BLaER1 treated with 17β-estradiol and CSF1 and Interleukin-3, amounts not matched to agents 10 nM and 100 nM (cell line): ENCODE data around the gene SYTL2.
A peak's percentile ranks its signal among the peaks of the same experiment; 100 is the strongest.

ENCODE experiments used
- H3K27ac ChIP-seq, 11 experiments: shearing (Covaris generic); formaldehyde crosslinking; 2 replicates each; pipeline ENCODE4 v1.8.1; 2022
- H3K27me3 ChIP-seq, 11 experiments: shearing (Covaris generic); formaldehyde crosslinking; 2 replicates each; pipeline ENCODE4 v1.8.1; 2022
- H3K36me3 ChIP-seq, 11 experiments: shearing (Covaris generic); formaldehyde crosslinking; 2 replicates each; pipeline ENCODE4 v1.8.1; 2022
- H3K4me1 ChIP-seq, 10 experiments: shearing (Covaris generic); formaldehyde crosslinking; 2 replicates each; pipeline ENCODE4 v1.8.1; 2022
- H3K4me2 ChIP-seq, 11 experiments: shearing (Covaris generic); formaldehyde crosslinking; 2 replicates each; pipeline ENCODE4 v1.8.1; 2022
- H3K4me3 ChIP-seq, 10 experiments: shearing (Covaris generic); formaldehyde crosslinking; 2 replicates each; pipeline ENCODE4 v1.8.1; 2022
- H3K9ac ChIP-seq, 11 experiments: shearing (Covaris generic); formaldehyde crosslinking; 2 replicates each; pipeline ENCODE4 v1.8.1; 2022
- H3K9me3 ChIP-seq, 11 experiments: shearing (Covaris generic); formaldehyde crosslinking; replicated peaks in 1 of 11; 2 replicates each; pipeline ENCODE4 v1.8.1; 2022
- H4K20me1 ChIP-seq, 11 experiments: shearing (Covaris generic); formaldehyde crosslinking; 2 replicates each; pipeline ENCODE4 v1.8.1; 2022
- Cebpa-rat ChIP-seq, 11 experiments: shearing (Covaris generic); IDR thresholded peaks; 2 replicates each; pipeline ENCODE4 v1.8.1; 2022

SYTL2 gene

DNA sequence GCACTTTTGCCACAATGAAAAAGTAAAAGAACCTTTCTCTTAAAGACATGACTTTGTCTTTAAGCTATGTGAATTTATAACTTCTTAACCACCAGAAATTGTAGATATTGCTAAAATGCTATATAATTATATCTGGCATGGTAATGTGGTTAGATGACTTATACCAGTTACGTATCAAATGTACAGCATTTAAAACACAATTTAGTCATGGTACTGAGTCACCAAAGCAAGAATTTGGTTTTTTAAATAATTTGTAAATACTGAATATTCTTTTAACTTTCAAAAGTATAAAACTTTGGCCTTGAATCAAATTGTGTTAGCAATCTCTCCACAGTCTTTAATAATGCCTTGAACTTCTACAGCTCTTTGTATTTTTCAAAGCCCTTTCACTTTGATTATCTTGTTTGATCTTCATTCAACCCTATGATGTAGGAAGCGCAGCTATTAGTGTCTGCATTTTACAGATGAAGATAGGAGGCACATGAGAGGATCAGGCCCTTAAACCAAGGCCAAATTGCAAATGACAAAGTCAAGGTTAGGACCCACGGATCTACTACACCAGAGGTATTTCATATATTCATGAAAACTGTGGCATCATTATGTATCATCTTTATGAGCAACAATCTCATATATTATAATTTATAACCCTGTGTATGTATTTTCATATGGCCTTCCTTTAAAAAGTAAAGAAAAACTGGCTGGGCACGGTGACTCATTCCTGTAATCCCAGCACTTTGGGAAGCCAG is 4.4 kb upstream of the SYTL2 start:
- no peak overlapping the region for H3K27ac ChIP-seq
- H3K9me3 ChIP-seq = 0 out of 22 replicates have a peak, but pooled peaks cover 0 to 4% (median 0%) of the 10 kb centered on the region in 11 experiments
- no peak for TF ChIP-seq Cebpa-rat (IDR thresholded peaks at IDR 0.05)
- H3K4me1 ChIP-seq = peaks cover 4 to 13% (median 6%) of the 10 kb centered on the region in 10 experiments; a peak in 19 of 20 replicates
- H3K4me2 ChIP-seq = no peak overlapping the region
- H3K9ac ChIP-seq = no peak overlapping the region
- H3K4me3 ChIP-seq = no peak overlapping the region
- no peaks in the 10 kb centered on the region for H3K36me3 ChIP-seq
- H3K27me3 ChIP-seq = peaks cover 18 to 26% (median 25%) of the 10 kb centered on the region in 11 experiments
- peaks cover 0 to 3% (median 0%) of the 10 kb centered on the region in 11 experiments; a peak in 2 of 22 replicates for H4K20me1 ChIP-seq

DNA sequence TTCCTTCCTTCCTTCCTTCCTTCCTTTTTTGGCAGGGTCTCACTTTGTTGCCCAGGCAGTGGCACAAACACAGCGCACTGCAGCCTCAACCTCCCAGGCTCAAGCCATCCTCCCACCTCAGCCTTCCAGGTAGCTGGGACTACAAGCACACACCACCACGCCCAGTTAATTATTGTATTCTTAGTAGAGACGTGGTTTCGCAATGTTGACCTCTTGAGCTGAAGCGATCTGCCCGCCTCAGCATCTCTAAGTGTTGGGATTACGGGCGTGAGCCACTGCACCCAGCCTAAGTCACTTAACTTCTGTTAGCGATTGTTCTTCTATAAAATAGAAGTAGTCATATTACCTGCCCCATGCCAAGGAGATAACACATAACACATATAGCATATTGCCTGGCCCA is 2.8 kb upstream of the SYTL2 start:
- H3K4me1 ChIP-seq = peaks cover 8 to 19% (median 12%) of the 10 kb centered on the region in 10 experiments; a peak in 19 of 20 replicates
- 0 out of 22 replicates have a peak, but pooled peaks cover 0 to 4% (median 0%) of the 10 kb centered on the region in 11 experiments for H3K9me3 ChIP-seq
- H3K4me2 ChIP-seq = peak overlapping the region in 1 of 11 experiments; percentile 26; a peak in 1 of 22 replicates
- peaks cover 33 to 43% (median 41%) of the 10 kb centered on the region in 11 experiments for H3K27me3 ChIP-seq
- H4K20me1 ChIP-seq = peaks cover 0 to 10% (median 0%) of the 10 kb centered on the region in 11 experiments; a peak in 2 of 22 replicates
- H3K4me3 ChIP-seq = no peak overlapping the region
- H3K36me3 ChIP-seq = no peaks in the 10 kb centered on the region
- no peak overlapping the region for H3K27ac ChIP-seq
- peak in 2 of 11 experiments; percentile 32 to 38; a peak in 3 of 22 replicates for TF ChIP-seq Cebpa-rat (IDR thresholded peaks at IDR 0.05)
- no peak overlapping the region for H3K9ac ChIP-seq

- Histone ChIP-seq H3K4me3 (peak overlapping the region in 8 of 10 experiments; percentile 53 to 72 (median 58); a peak in 10 of 20 replicates), H3K4me2 (peak overlapping the region; percentile 77 to 94 (median 85); a peak in 20 of 22 replicates), H3K4me1 (peaks cover 8 to 19% (median 12%) of the 10 kb centered on the region in 10 experiments; a peak in 19 of 20 replicates), H3K9ac (no peak overlapping the region), H3K27me3 (peaks cover 33 to 47% (median 41%) of the 10 kb centered on the region in 11 experiments), H3K9me3 (0 out of 22 replicates have a peak, but pooled peaks cover 0 to 4% (median 0%) of the 10 kb centered on the region in 11 experiments), H3K36me3 (no peaks in the 10 kb centered on the region), H4K20me1 (peaks cover 0 to 10% (median 0%) of the 10 kb centered on the region in 11 experiments; a peak in 2 of 22 replicates), H3K27ac (no peak overlapping the region)
- TF ChIP-seq Cebpa-rat (IDR thresholded peaks at IDR 0.05) = no peak
Observed at GRCh38 chr11:85811624-85812023, 683 bp upstream of the SYTL2 start.

DNA sequence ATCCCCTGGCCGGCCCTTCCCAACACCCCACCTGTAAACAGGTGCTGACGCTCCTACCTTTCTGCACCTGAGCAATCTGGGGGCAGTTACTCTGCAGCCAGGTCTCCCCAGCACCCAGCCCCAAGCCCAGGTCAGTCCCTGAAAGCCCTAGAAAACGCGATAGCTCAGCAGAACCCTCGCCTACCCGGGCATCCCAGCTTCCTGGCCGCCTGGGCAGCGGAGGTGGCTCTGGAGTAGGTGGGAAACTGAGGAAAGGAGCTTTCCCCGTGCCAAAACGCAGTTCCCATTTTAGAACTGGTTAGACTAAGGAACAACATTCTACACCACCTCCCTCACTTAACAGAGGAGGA is 445 bp downstream of the SYTL2 start:
- Histone ChIP-seq H3K36me3 (no peaks in the 10 kb centered on the region), H3K9ac (peak overlapping the region in 7 of 11 experiments; percentile 20 to 66 (median 51); a peak in 10 of 22 replicates), H3K4me2 (peak overlapping the region; percentile 77 to 94 (median 85)), H3K4me3 (peak overlapping the region; percentile 44 to 72 (median 58)), H4K20me1 (peaks cover 0 to 10% (median 0%) of the 10 kb centered on the region in 11 experiments; a peak in 2 of 22 replicates), H3K27me3 (peaks cover 33 to 47% (median 41%) of the 10 kb centered on the region in 11 experiments), H3K27ac (no peak overlapping the region), H3K9me3 (0 out of 22 replicates have a peak, but pooled peaks cover 0 to 4% (median 0%) of the 10 kb centered on the region in 11 experiments), H3K4me1 (peaks cover 8 to 19% (median 12%) of the 10 kb centered on the region in 10 experiments; a peak in 19 of 20 replicates)
- TF ChIP-seq Cebpa-rat (IDR thresholded peaks at IDR 0.05) = no peak

- H3K4me2 ChIP-seq = peak overlapping the region; percentile 77 to 94 (median 85)
- H3K27ac ChIP-seq = no peak overlapping the region
- H3K36me3 ChIP-seq = no peaks in the 10 kb centered on the region
- no peak for TF ChIP-seq Cebpa-rat (IDR thresholded peaks at IDR 0.05)
- peaks cover 33 to 47% (median 41%) of the 10 kb centered on the region in 11 experiments for H3K27me3 ChIP-seq
- 0 out of 22 replicates have a peak, but pooled peaks cover 0 to 4% (median 0%) of the 10 kb centered on the region in 11 experiments for H3K9me3 ChIP-seq
- no peak overlapping the region for H3K9ac ChIP-seq
- H3K4me3 ChIP-seq = peak overlapping the region in 3 of 10 experiments; percentile 62 to 72 (median 64); a peak in 7 of 20 replicates
- peaks cover 0 to 10% (median 0%) of the 10 kb centered on the region in 11 experiments; a peak in 2 of 22 replicates for H4K20me1 ChIP-seq
- peaks cover 8 to 19% (median 12%) of the 10 kb centered on the region in 10 experiments; a peak in 19 of 20 replicates for H3K4me1 ChIP-seq
Observed at GRCh38 chr11:85809863-85810262, 1.1 kb downstream of the SYTL2 start.

- Histone ChIP-seq H3K4me3 (no peak overlapping the region), H3K4me1 (peaks cover 8 to 19% (median 12%) of the 10 kb centered on the region in 10 experiments; a peak in 19 of 20 replicates), H3K27ac (no peak overlapping the region), H3K9me3 (0 out of 22 replicates have a peak, but pooled peaks cover 0 to 4% (median 0%) of the 10 kb centered on the region in 11 experiments), H3K27me3 (peaks cover 33 to 47% (median 41%) of the 10 kb centered on the region in 11 experiments), H3K9ac (no peak overlapping the region), H3K4me2 (no peak overlapping the region), H3K36me3 (no peaks in the 10 kb centered on the region), H4K20me1 (peaks cover 0 to 10% (median 0%) of the 10 kb centered on the region in 11 experiments; a peak in 2 of 22 replicates)
- no peak for TF ChIP-seq Cebpa-rat (IDR thresholded peaks at IDR 0.05)
Observed at GRCh38 chr11:85809191-85809590, 1.8 kb downstream of the SYTL2 start.

GRCh38 chr11:85806876-85807275 is 4.1 kb downstream of the SYTL2 start:
- no peak overlapping the region for H3K4me2 ChIP-seq
- H3K9ac ChIP-seq = no peak overlapping the region
- peaks cover 29 to 37% (median 33%) of the 10 kb centered on the region in 11 experiments for H3K27me3 ChIP-seq
- H3K27ac ChIP-seq = no peak overlapping the region
- H3K36me3 ChIP-seq = no peaks in the 10 kb centered on the region
- TF ChIP-seq Cebpa-rat (IDR thresholded peaks at IDR 0.05) = no peak
- peaks cover 0 to 10% (median 0%) of the 10 kb centered on the region in 11 experiments; a peak in 2 of 22 replicates for H4K20me1 ChIP-seq
- H3K4me1 ChIP-seq = peaks cover 8 to 16% (median 11%) of the 10 kb centered on the region in 10 experiments; a peak in 19 of 20 replicates
- H3K9me3 ChIP-seq = 0 out of 22 replicates have a peak, but pooled peaks cover 0 to 4% (median 0%) of the 10 kb centered on the region in 11 experiments
- H3K4me3 ChIP-seq = no peak overlapping the region

DNA sequence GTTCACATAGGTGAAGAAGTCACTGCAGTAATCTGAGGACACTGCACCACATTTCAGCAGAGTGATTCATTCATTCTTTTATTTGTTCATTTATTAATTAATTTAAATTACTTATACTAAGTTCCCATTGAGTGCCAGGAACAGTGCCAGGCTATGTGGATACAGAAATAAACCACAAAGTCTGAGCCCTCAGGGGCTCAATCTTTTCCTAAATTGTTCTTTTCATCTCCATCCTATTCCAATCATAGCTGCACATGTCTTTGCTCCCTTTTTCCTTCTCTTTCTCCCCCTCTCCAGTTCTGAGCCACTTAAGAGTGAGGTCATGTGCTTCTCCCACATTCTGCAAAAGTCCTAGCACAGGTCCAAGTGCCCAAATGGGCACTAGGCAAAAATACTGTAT is 4.9 kb downstream of the SYTL2 start:
- H3K27ac ChIP-seq = no peak overlapping the region
- no peaks in the 10 kb centered on the region for H3K36me3 ChIP-seq
- no peak overlapping the region for H3K4me2 ChIP-seq
- no peak for TF ChIP-seq Cebpa-rat (IDR thresholded peaks at IDR 0.05)
- H3K4me3 ChIP-seq = no peak overlapping the region
- H3K9ac ChIP-seq = no peak overlapping the region
- no peaks in the 10 kb centered on the region for H3K9me3 ChIP-seq
- peaks cover 21 to 28% (median 24%) of the 10 kb centered on the region in 11 experiments for H3K27me3 ChIP-seq
- peaks cover 8 to 13% (median 11%) of the 10 kb centered on the region in 10 experiments; a peak in 19 of 20 replicates for H3K4me1 ChIP-seq
- H4K20me1 ChIP-seq = peaks cover 0 to 10% (median 0%) of the 10 kb centered on the region in 11 experiments; a peak in 2 of 22 replicates
